ENCODE measurements around the gene KIAA0930. TPM values are rescaled to one million over a fixed set of nuclear protein-coding genes. Genes with fewer than 3 reads are reported as not detected.
A peak's percentile ranks its signal among the peaks of the same experiment; 100 is the strongest.
"Not testable (repeated sequence)": the region's sequence is repeated elsewhere in the genome, so short reads cannot be mapped to it uniquely, and the experiment has no call there.

Gene KIAA0930
- polyA plus RNA-seq, 6 donors from 2014 or later = 2.8 to 5.7 (median 5.0) TPM

DNA sequence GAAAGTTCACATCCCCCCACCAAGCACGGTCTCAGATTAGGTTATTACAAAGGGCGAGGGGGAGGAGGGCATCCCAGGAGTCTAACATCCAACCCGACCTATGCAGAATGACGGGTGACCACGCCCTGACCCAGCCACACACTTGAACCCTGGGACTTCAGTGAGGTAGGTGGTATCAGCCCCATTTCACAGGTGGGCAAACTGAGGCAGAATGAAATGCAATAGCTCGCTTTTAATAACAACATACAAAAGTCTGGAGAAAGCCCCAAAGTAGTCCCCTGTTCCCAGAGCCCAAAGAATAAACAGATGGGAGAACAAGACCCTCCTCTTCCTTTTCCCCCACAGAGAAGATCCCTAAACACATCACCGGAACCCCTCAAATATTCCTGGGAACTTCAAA is 45.1 kb downstream of the KIAA0930 start:
- peaks cover 2 to 8% of the 10 kb centered on the region in 2 donors for H3K36me3 Mint-ChIP-seq
- no peaks in the 10 kb centered on the region for H3K27me3 Mint-ChIP-seq
- DNase-seq (no peak), ATAC-seq (ENCODE audit: low read depth in 2 of 2) (no peak)
- no peaks in the 10 kb centered on the region for H3K9me3 Mint-ChIP-seq
- no peak overlapping the region for H3K4me3 Mint-ChIP-seq
- H3K27ac Mint-ChIP-seq = no peak overlapping the region
- H3K4me1 Mint-ChIP-seq = peaks cover 0 to 5% (median 0%) of the 10 kb centered on the region in 3 donors

DNA sequence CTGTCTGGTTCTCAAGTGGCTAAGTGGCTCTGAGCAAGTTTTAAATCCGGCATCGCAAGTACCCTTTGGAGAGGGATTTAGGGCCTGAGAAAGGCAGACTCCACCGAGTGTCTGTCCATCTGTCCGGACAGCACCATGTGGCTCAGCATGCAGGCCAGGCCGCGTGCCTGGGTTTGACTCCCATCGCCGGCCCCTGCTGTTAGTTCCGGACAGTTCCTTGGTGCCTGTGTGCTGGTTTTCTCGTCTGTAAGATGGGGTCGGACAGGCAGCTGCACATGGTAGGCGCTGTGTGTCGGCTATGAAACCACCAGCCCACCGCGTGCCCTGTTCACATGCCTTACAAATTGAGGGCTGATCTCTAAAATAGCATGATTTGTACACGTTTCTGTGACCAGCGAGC is 46.0 kb downstream of the KIAA0930 start:
- DNase-seq (no peak), ATAC-seq (ENCODE audit: low read depth in 2 of 2) (no peak)
- H3K9me3 Mint-ChIP-seq = no peaks in the 10 kb centered on the region
- H3K27ac Mint-ChIP-seq = no peak overlapping the region
- peaks cover 0 to 8% of the 10 kb centered on the region in 2 donors for H3K36me3 Mint-ChIP-seq
- no peaks in the 10 kb centered on the region for H3K27me3 Mint-ChIP-seq
- peaks cover 0 to 5% (median 0%) of the 10 kb centered on the region in 3 donors for H3K4me1 Mint-ChIP-seq
- no peak overlapping the region for H3K4me3 Mint-ChIP-seq

DNA sequence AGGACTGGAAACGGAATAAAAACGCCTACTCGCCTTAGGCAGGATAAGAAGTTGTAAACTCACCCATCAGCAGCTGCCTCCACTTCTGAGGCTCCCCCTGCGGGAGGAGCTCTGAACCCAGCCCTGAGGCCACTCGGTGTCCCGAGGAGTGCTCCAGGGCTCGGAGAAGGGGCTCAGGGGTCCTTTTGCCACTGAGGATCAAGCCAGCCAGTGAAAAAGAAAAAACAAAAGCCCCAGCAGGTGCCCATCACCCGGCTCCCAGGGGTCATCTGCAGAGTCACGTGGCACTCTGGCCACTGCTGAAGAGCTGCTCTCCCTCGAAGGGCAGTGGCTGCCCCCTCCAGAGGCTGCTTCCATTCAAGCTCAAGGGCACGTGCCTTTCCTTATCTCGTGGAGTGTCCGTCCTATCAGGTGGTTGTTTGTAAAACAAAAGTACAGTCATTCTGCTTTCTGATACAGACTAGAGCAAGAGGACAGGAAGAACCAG is 48.0 kb downstream of the KIAA0930 start:
- Mint-ChIP-seq H3K4me3 (no peak overlapping the region), H3K36me3 (peaks cover 0 to 1% of the 10 kb centered on the region in 2 donors), H3K4me1 (no peaks in the 10 kb centered on the region), H3K27me3 (no peaks in the 10 kb centered on the region), H3K9me3 (no peaks in the 10 kb centered on the region), H3K27ac (no peak overlapping the region)
- no peak for DNase-seq
- no peak for ATAC-seq (ENCODE audit: low read depth in 2 of 2)

DNA sequence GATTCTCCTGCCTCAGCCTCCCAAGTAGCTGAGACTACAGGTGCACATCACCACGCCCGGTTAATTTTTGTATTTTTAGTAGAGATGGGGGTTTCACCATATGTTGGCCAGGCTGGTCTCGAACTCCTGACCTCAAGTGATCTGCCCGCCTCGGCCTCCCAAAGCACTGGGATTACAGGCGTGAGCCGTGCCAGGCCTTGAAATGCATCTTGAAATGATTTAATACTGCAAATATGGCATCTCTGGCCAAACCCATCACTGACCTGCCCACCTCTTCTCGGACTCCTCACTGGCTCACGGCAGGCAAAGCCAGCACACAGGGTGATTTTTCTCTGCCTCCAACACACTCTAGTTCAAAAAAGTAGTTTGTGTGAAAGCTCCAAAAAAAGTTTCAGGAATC is 48.9 kb downstream of the KIAA0930 start:
- H3K9me3 Mint-ChIP-seq; H3K27me3 Mint-ChIP-seq; H3K36me3 Mint-ChIP-seq; DNase-seq; H3K4me3 Mint-ChIP-seq; ATAC-seq (ENCODE audit: low read depth in 2 of 2); H3K4me1 Mint-ChIP-seq: not testable (repeated sequence)
- peak overlapping the region in 1 of 6 donors; percentile 63 for H3K27ac Mint-ChIP-seq

DNA sequence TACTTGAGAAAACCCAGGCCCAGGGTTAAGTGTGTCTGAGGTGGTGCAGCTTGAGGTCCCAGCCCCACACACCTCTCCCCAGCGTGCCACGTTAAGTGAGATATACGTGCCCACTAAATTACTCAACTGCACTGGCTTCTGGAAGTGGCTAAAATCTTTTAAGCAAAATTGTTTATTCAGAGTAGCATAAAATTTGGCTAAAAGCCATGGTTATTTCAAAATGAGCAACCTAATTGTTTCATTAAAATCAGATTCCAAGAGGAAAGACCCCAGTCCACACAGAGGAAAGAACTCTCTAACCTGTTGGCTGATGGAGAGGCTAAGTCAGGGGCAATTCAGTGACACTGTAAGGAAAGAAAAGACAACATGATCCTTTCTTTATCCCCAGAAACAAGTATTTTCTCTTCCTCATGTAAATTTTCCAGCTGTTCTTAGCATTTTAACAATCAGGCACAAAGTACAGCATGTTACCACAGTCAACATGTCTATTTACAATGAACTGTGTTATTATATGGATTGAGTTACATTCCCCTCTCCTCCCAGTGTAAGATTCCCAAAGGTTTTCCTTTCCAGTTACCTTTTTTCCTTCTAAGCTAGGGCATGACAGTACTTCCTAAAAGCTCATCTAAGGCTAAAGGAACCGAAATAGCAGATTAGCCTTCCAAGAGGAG is 50.4 kb downstream of the KIAA0930 start:
- ATAC-seq (ENCODE audit: low read depth in 2 of 2) (no peak), DNase-seq (no peak)
- Mint-ChIP-seq H3K36me3 (peaks cover 8 to 10% of the 10 kb centered on the region in 2 donors), H3K4me1 (no peaks in the 10 kb centered on the region), H3K27ac (no peak overlapping the region), H3K27me3 (no peaks in the 10 kb centered on the region), H3K9me3 (no peaks in the 10 kb centered on the region), H3K4me3 (no peak overlapping the region)

DNA sequence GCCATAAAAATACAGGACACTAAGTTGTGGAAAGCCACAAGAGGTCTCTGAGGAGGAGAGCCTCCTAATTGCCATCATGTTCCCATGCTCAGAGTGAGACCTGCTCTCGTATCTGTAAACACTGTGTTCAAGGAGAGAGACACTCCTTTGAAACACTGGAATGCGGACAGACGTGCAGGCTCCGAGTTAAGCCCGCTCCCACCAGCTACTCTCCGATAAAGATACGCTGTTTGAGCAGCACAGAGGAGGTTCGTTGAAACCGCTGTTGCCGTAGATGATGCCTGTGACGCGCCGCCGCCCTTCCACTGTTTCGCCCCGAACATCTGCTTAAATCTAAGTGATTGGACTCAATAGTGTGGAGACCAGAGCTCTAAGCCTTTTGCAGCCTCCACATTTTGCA is 51.9 kb downstream of the KIAA0930 start:
- Mint-ChIP-seq H3K4me1 (no peaks in the 10 kb centered on the region), H3K36me3 (peaks cover 9 to 13% of the 10 kb centered on the region in 2 donors), H3K27me3 (no peaks in the 10 kb centered on the region), H3K9me3 (no peaks in the 10 kb centered on the region), H3K4me3 (no peak overlapping the region), H3K27ac (peak overlapping the region in 2 of 6 donors; percentile 85 to 86)
- no peak for DNase-seq
- ATAC-seq (ENCODE audit: low read depth in 2 of 2) = no peak

DNA sequence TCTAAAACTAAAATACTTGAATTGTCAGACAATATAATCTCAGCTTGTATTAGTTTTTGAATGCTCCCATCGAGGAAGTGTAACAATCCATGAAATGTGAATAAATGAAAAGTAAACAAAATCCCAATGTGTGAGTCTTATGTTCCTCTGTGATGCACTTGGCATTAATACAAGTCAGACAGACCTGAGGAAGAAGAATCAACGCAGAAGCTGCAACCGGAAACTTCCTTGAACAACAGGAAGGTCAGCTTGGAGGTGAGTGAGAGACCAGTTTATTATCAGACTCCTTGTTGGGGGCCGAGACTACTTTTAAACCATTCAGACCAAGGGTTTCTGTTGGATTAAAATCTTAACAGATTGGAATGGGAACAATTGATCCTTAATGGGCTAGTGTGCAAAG is 52.8 kb downstream of the KIAA0930 start:
- no peak for DNase-seq
- H3K27ac Mint-ChIP-seq = no peak overlapping the region
- no peaks in the 10 kb centered on the region for H3K27me3 Mint-ChIP-seq
- H3K9me3 Mint-ChIP-seq = no peaks in the 10 kb centered on the region
- no peak overlapping the region for H3K4me3 Mint-ChIP-seq
- no peak for ATAC-seq (ENCODE audit: low read depth in 2 of 2)
- peaks cover 13 to 18% of the 10 kb centered on the region in 2 donors for H3K36me3 Mint-ChIP-seq
- H3K4me1 Mint-ChIP-seq = no peaks in the 10 kb centered on the region

DNA sequence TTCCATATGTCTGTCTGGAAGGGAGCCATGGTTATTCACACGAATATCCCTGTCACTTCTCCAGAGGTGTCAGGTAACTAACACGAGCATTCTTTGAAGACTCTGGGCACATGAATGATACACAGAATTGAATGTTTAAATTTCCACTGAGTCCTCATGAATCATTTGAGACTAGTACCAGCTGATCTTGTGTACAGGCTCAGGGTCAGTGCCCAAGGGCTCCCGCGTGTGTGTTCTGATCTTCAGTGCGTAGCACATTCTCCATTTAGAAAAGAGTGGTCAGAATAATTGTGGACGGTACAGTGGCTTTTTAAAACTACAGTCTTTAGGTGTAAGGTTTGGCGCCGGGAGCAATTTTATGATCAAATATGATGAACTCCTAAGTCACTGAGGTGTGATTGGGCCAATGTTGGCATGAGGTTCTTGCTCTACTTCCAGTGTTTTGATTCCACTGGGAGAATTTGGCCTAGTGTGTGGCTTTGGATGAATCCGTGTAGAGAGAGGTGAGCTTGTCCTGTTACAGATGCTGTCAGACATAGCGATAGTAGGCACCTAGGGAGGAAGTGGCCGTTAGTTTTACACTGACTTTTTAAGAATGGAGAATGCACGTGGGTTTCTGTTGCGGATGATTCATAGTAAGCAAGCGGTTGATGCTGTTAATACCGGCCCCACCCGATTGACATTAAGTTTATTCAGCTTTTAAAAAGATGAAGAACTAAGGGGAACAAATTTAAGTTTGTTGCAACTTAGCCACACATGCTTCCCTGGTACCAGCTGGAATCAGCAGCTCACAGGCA is 54.8 kb downstream of the KIAA0930 start:
- Mint-ChIP-seq H3K9me3 (no peaks in the 10 kb centered on the region), H3K27ac (peak overlapping the region in 3 of 6 donors; percentile 16 to 60 (median 38)), H3K4me1 (no peaks in the 10 kb centered on the region), H3K4me3 (peak overlapping the region in 1 of 8 donors; percentile 41), H3K27me3 (no peaks in the 10 kb centered on the region), H3K36me3 (peaks cover 13 to 18% of the 10 kb centered on the region in 2 donors)
- ATAC-seq (ENCODE audit: low read depth in 2 of 2) = no peak
- no peak for DNase-seq

DNA sequence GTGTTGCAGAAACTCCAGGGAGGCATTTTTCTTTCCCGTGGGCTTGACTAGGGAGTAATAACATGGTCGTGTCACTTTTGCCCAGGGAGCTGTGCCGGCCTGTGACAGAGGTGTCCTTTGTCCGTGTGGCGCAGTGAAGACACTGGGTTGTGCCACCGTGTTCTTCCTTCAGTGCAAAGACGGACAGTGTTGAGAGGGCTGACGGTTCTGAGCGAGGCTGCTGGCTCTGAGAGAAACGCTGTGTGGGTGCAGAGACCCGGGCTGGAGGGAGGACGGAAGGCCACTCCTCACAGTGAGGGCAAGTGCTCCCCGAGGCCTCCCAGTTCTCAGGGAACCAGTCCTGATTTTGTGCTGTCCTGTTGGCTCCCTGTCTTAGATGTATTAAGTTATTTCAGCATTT is 56.7 kb downstream of the KIAA0930 start:
- ATAC-seq (ENCODE audit: low read depth in 2 of 2) = no peak
- peaks cover 0 to 3% (median 0%) of the 10 kb centered on the region in 3 donors for H3K4me1 Mint-ChIP-seq
- H3K36me3 Mint-ChIP-seq = peaks cover 13 to 18% of the 10 kb centered on the region in 2 donors
- peak overlapping the region in 1 of 6 donors; percentile 33 for H3K27ac Mint-ChIP-seq
- DNase-seq = no peak
- no peaks in the 10 kb centered on the region for H3K27me3 Mint-ChIP-seq
- H3K4me3 Mint-ChIP-seq = no peak overlapping the region
- H3K9me3 Mint-ChIP-seq = no peaks in the 10 kb centered on the region

DNA sequence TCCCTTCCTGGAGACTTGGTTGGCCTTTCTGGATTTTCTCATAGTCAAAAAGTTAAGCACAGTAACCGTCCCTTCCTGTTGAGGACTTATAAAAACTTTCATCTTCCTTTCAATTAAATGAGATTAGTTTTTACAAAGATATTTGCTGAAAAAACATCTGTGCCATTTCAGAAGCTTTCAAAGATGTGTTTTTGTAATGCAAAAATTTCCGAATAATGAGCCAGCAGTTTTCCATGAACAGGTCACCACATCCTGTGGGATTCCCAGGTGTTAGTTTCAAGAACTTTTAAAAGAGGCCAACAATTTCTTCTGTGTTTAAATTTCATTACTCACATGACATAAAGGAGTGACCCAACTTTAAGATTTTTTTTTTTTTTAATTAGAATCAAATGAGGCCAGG is 58.9 kb downstream of the KIAA0930 start:
- peak overlapping the region in 1 of 6 donors; percentile 32 for H3K27ac Mint-ChIP-seq
- no peaks in the 10 kb centered on the region for H3K9me3 Mint-ChIP-seq
- H3K4me3 Mint-ChIP-seq = no peak overlapping the region
- no peaks in the 10 kb centered on the region for H3K27me3 Mint-ChIP-seq
- peaks cover 0 to 8% (median 0%) of the 10 kb centered on the region in 3 donors for H3K4me1 Mint-ChIP-seq
- H3K36me3 Mint-ChIP-seq = peaks cover 9 to 18% of the 10 kb centered on the region in 2 donors
- DNase-seq = no peak
- ATAC-seq (ENCODE audit: low read depth in 2 of 2) = no peak

DNA sequence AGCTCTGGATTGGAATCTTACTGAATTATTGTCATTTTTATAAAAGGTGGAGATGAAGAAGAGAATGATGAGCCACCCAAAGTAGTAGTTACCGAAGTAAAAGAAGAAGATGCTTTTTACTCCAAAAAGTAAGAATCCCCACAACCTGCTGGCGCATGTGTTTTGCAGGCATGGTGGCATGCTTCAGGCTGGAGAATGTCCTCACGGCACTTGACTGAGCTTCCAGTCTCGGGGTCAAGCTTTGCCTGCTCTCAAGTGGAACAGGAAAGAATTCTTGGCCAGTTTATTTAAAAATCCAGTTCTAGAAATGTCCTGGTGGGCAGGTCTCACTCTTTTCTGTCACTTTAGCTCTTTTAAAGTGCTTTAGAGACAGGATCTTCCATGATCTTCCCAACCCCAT is 59.5 kb downstream of the KIAA0930 start:
- Mint-ChIP-seq H3K27me3 (no peaks in the 10 kb centered on the region), H3K4me3 (no peak overlapping the region), H3K4me1 (peaks cover 0 to 8% (median 0%) of the 10 kb centered on the region in 3 donors), H3K36me3 (peaks cover 9 to 18% of the 10 kb centered on the region in 2 donors), H3K9me3 (no peaks in the 10 kb centered on the region), H3K27ac (peak overlapping the region in 1 of 6 donors; percentile 42)
- no peak for ATAC-seq (ENCODE audit: low read depth in 2 of 2)
- no peak for DNase-seq

DNA sequence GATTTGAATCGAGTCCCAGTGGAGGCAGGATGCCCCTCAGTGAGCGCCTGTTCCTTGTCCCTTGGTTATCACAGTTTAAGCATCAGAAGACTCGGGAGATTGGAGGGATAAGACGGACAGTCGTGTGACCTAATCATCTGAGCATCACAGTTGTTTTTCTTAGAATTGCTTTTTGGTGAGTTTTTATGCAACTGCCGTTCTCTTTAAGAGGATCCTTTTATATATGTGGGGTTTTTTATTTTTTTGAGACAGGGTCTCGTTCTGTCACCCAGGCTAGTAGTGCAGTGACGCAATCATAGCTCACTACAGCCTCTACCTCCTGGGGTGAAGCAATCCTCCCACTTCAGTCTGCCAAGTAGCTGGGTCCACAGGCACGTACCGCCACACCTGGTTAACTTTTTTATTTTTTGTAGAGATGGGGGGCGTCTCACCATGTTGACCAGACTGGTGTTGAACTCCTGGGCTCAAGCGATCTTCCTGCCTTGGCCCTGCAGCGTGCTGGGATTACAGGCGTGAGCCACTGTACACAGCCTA is 60.5 kb downstream of the KIAA0930 start:
- no peak for DNase-seq
- Mint-ChIP-seq H3K4me1 (peaks cover 0 to 8% (median 6%) of the 10 kb centered on the region in 3 donors), H3K27me3 (no peaks in the 10 kb centered on the region), H3K9me3 (no peaks in the 10 kb centered on the region), H3K4me3 (peak overlapping the region in 1 of 8 donors; percentile 64), H3K27ac (peak overlapping the region in 2 of 6 donors; percentile 10 to 13), H3K36me3 (peaks cover 4 to 7% of the 10 kb centered on the region in 2 donors)
- ATAC-seq (ENCODE audit: low read depth in 2 of 2) = no peak

DNA sequence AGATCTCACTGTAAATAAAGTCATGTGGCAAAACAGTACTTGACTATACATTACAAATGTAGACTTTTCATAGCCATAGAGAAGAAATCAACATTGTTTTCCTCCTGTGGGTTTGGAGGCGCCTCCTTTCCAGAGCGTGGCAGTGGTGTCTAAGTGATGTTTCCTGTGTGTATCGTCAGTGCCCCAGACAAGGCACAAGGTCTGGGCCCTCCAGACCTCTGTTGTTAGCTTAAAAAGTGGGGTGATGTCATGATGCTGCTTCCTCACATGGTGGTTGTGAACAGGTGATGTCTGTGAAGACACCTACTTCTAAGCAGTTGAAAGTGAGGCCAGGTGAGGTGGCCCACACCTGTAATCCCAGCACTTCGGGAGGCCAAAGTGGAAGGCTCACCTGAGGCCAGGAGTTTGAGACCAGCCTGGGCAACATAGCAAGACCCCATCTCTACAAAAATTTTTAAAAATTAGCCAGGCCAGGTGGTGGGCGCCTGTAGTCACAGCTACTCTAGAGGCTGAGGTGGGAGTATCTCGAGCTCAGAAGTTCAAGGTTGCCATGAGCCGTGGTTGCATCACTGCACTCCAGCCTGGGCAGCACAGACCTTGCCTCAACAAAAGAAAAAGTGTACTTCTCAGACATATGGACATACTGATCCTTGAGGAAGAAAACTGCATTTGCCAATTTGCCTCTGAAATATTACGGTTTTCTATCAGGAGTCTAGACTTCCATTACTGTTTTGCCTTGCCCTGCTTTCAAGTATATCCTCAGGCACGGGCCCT is 61.2 kb downstream of the KIAA0930 start:
- H3K27me3 Mint-ChIP-seq = no peaks in the 10 kb centered on the region
- no peak for ATAC-seq (ENCODE audit: low read depth in 2 of 2)
- H3K4me1 Mint-ChIP-seq = peaks cover 0 to 12% (median 8%) of the 10 kb centered on the region in 3 donors
- peak overlapping the region in 1 of 8 donors; percentile 35 for H3K4me3 Mint-ChIP-seq
- H3K9me3 Mint-ChIP-seq = no peaks in the 10 kb centered on the region
- peak overlapping the region in 4 of 6 donors; percentile 10 to 88 (median 16) for H3K27ac Mint-ChIP-seq
- no peak for DNase-seq
- peaks cover 7 to 9% of the 10 kb centered on the region in 2 donors for H3K36me3 Mint-ChIP-seq

All from naive B cell (primary cell).